ENCODE data around the gene DGKB.

Gene DGKB

GRCh38 chr7:14336256-14336655 is 566.3 kb downstream of the DGKB start:
- no peak overlapping the region for H3K27ac ChIP-seq (ENCODE audit: poor library complexity, severe bottlenecking)
- DNase-seq (ENCODE audit: low spot score) = no peak

GRCh38 chr7:14332155-14332554 is 570.4 kb downstream of the DGKB start:
- ATAC-seq (ENCODE audit: low read depth) (no peak), DNase-seq (ENCODE audit: low spot score) (no peak)

More at GRCh38 chr7:14336256-14336655, 566.3 kb downstream of the DGKB start:
- Histone ChIP-seq H3K4me1 (ENCODE audit: insufficient read depth, poor library complexity, severe bottlenecking) (no peaks in the 10 kb centered on the region), H3K9me3 (ENCODE audit: severe bottlenecking) (no peaks in the 10 kb centered on the region), H3K4me3 (ENCODE audit: severe bottlenecking) (no peak overlapping the region), H3K27me3 (ENCODE audit: insufficient read depth, poor library complexity, severe bottlenecking) (no peaks in the 10 kb centered on the region), H3K36me3 (ENCODE audit: low read depth) (no peaks in the 10 kb centered on the region)
- no peak for ATAC-seq (ENCODE audit: low read depth)
- no peak for TF ChIP-seq CTCF (IDR thresholded peaks at IDR 0.05; ENCODE audit: poor library complexity, severe bottlenecking)

GRCh38 chr7:14324767-14325166 is 577.8 kb downstream of the DGKB start:
- ATAC-seq (ENCODE audit: low read depth) (no peak), DNase-seq (ENCODE audit: low spot score) (no peak)
- Histone ChIP-seq H3K9me3 (ENCODE audit: severe bottlenecking) (no peaks in the 10 kb centered on the region), H3K4me3 (ENCODE audit: severe bottlenecking) (no peak overlapping the region), H3K27ac (ENCODE audit: poor library complexity, severe bottlenecking) (no peak overlapping the region), H3K36me3 (ENCODE audit: low read depth) (no peaks in the 10 kb centered on the region), H3K4me1 (ENCODE audit: insufficient read depth, poor library complexity, severe bottlenecking) (no peaks in the 10 kb centered on the region), H3K27me3 (ENCODE audit: insufficient read depth, poor library complexity, severe bottlenecking) (peaks cover 3% of the 10 kb centered on the region)
- no peak for TF ChIP-seq CTCF (IDR thresholded peaks at IDR 0.05; ENCODE audit: poor library complexity, severe bottlenecking)

More at GRCh38 chr7:14332155-14332554, 570.4 kb downstream of the DGKB start:
- H3K4me3 ChIP-seq (ENCODE audit: severe bottlenecking) = no peak overlapping the region
- H3K4me1 ChIP-seq (ENCODE audit: insufficient read depth, poor library complexity, severe bottlenecking) = no peaks in the 10 kb centered on the region
- H3K9me3 ChIP-seq (ENCODE audit: severe bottlenecking) = no peaks in the 10 kb centered on the region
- no peak overlapping the region for H3K27ac ChIP-seq (ENCODE audit: poor library complexity, severe bottlenecking)
- H3K36me3 ChIP-seq (ENCODE audit: low read depth) = no peaks in the 10 kb centered on the region
- peaks cover 5% of the 10 kb centered on the region for H3K27me3 ChIP-seq (ENCODE audit: insufficient read depth, poor library complexity, severe bottlenecking)
- TF ChIP-seq CTCF (IDR thresholded peaks at IDR 0.05; ENCODE audit: poor library complexity, severe bottlenecking) = no peak

- DNase-seq (ENCODE audit: low spot score) (no peak), ATAC-seq (ENCODE audit: low read depth) (no peak)
- Histone ChIP-seq H3K4me3 (ENCODE audit: severe bottlenecking) (no peak overlapping the region), H3K27me3 (ENCODE audit: insufficient read depth, poor library complexity, severe bottlenecking) (no peaks in the 10 kb centered on the region), H3K36me3 (ENCODE audit: low read depth) (no peaks in the 10 kb centered on the region), H3K4me1 (ENCODE audit: insufficient read depth, poor library complexity, severe bottlenecking) (no peaks in the 10 kb centered on the region), H3K27ac (ENCODE audit: poor library complexity, severe bottlenecking) (no peak overlapping the region), H3K9me3 (ENCODE audit: severe bottlenecking) (no peaks in the 10 kb centered on the region)
- TF ChIP-seq CTCF (IDR thresholded peaks at IDR 0.05; ENCODE audit: poor library complexity, severe bottlenecking) = no peak
Observed at GRCh38 chr7:14322724-14323123, 579.8 kb downstream of the DGKB start.

- DNase-seq (ENCODE audit: low spot score) (no peak), ATAC-seq (ENCODE audit: low read depth) (no peak)
- no peak overlapping the region for H3K4me3 ChIP-seq (ENCODE audit: severe bottlenecking)
- no peaks in the 10 kb centered on the region for H3K27me3 ChIP-seq (ENCODE audit: insufficient read depth, poor library complexity, severe bottlenecking)
- no peak overlapping the region for H3K27ac ChIP-seq (ENCODE audit: poor library complexity, severe bottlenecking)
- no peaks in the 10 kb centered on the region for H3K36me3 ChIP-seq (ENCODE audit: low read depth)
- H3K9me3 ChIP-seq (ENCODE audit: severe bottlenecking) = no peaks in the 10 kb centered on the region
- no peaks in the 10 kb centered on the region for H3K4me1 ChIP-seq (ENCODE audit: insufficient read depth, poor library complexity, severe bottlenecking)
- TF ChIP-seq CTCF (IDR thresholded peaks at IDR 0.05; ENCODE audit: poor library complexity, severe bottlenecking) = no peak
Observed at GRCh38 chr7:14321947-14322346, 580.6 kb downstream of the DGKB start.

Data from RWPE2 (cell line).